Measurements from ENCODE around the gene LCOR. TPM values are rescaled to one million over a fixed set of nuclear protein-coding genes. Genes with fewer than 3 reads are reported as not detected.

LCOR gene
- total RNA-seq, 1 donor from 2014 or later = 35.3 TPM

GRCh38 chr10:96917628-96918027 lies 85.5 kb downstream of the LCOR start:
- H3K4me3 ChIP-seq = no peak overlapping the region
- no peaks in the 10 kb centered on the region for H3K36me3 ChIP-seq
- no peaks in the 10 kb centered on the region for H3K27me3 ChIP-seq
- H4K20me1 ChIP-seq (ENCODE audit: low read depth) = peaks cover 9% of the 10 kb centered on the region
- no peak overlapping the region for H3K4me2 ChIP-seq
- H3K4me1 ChIP-seq = no peaks in the 10 kb centered on the region
- Mint-ChIP-seq H3K36me3 (peaks cover 39% of the 10 kb centered on the region), H3K4me1 (no peaks in the 10 kb centered on the region), H3K27me3 (ENCODE audit: insufficient read depth, low read depth) (no peaks in the 10 kb centered on the region), H3K9me3 (no peaks in the 10 kb centered on the region), H3K27ac (no peak overlapping the region), H3K4me3 (no peak overlapping the region)
- no peaks in the 10 kb centered on the region for H3K9me3 ChIP-seq (ENCODE audit: low read depth)
- peaks cover 14% of the 10 kb centered on the region for H3F3A ChIP-seq (ENCODE audit: low read depth)
- no peak overlapping the region for H2AFZ ChIP-seq (replicated peaks)
- no peak overlapping the region for H3K27ac ChIP-seq
- TF ChIP-seq EZH2phosphoT487 (IDR thresholded peaks at IDR 0.05) = no peak
- TF ChIP-seq, protein P1, sequence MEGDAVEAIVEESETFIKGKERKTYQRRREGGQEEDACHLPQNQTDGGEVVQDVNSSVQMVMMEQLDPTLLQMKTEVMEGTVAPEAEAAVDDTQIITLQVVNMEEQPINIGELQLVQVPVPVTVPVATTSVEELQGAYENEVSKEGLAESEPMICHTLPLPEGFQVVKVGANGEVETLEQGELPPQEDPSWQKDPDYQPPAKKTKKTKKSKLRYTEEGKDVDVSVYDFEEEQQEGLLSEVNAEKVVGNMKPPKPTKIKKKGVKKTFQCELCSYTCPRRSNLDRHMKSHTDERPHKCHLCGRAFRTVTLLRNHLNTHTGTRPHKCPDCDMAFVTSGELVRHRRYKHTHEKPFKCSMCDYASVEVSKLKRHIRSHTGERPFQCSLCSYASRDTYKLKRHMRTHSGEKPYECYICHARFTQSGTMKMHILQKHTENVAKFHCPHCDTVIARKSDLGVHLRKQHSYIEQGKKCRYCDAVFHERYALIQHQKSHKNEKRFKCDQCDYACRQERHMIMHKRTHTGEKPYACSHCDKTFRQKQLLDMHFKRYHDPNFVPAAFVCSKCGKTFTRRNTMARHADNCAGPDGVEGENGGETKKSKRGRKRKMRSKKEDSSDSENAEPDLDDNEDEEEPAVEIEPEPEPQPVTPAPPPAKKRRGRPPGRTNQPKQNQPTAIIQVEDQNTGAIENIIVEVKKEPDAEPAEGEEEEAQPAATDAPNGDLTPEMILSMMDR (IDR thresholded peaks at IDR 0.05) = no peak
- TF ChIP-seq EZH2 (IDR thresholded peaks at IDR 0.05) = no peak
- peaks cover 79% of the 10 kb centered on the region for H3K79me2 ChIP-seq (ENCODE audit: low read depth)
- DNase-seq (ENCODE audit: low spot score) = no peak
- H3K9ac ChIP-seq = no peak overlapping the region

DNA sequence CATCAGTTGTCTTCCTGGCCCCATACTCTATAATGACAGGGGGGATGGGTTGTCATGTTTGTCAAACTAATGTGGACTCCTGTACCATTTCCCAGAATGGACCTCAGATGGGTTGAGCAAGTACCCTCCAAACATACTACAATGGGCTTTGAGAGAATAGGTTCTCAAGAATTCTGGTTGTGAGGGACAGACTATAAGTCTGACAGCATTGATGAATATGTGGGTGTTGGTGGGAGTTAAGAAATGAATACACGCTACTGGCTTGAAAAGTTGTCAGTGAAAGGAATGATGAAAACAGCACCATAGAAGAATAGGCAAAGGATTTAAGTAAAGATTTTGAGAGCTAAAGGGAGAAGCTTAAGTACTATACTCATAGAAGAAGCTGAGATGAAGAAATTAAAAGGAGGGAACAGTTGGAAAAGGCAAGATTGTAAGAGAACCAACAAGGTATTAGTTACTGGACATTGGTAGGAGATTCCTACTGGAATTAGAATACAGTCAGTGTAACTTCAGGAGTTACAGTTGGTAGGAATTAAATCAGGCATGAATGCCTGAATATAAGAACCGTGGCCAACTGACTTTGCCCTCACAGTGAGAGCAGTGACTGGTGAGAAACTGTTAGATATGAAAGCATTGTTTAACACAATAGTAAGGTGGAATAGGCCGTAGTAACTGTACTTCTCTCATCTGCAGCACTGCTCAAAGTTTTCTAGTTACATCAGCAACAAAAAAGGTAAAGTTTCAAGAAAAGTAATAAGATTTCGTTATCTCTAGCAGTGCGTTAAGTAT lies 86.3 kb downstream of the LCOR start:
- peaks cover 16% of the 10 kb centered on the region for H3F3A ChIP-seq (ENCODE audit: low read depth)
- no peaks in the 10 kb centered on the region for H3K36me3 ChIP-seq
- Mint-ChIP-seq H3K4me1 (no peaks in the 10 kb centered on the region), H3K27me3 (ENCODE audit: insufficient read depth, low read depth) (no peaks in the 10 kb centered on the region), H3K36me3 (peaks cover 36% of the 10 kb centered on the region), H3K9me3 (no peaks in the 10 kb centered on the region), H3K27ac (no peak overlapping the region), H3K4me3 (no peak overlapping the region)
- H3K79me2 ChIP-seq (ENCODE audit: low read depth) = peaks cover 79% of the 10 kb centered on the region
- TF ChIP-seq EZH2phosphoT487 (IDR thresholded peaks at IDR 0.05) (no peak), EZH2 (IDR thresholded peaks at IDR 0.05) (no peak)
- TF ChIP-seq, protein P1 (IDR thresholded peaks at IDR 0.05) = no peak
- peaks cover 9% of the 10 kb centered on the region for H4K20me1 ChIP-seq (ENCODE audit: low read depth)
- no peaks in the 10 kb centered on the region for H3K27me3 ChIP-seq
- H3K4me1 ChIP-seq = no peaks in the 10 kb centered on the region
- no peak overlapping the region for H3K4me3 ChIP-seq
- no peak overlapping the region for H3K9ac ChIP-seq
- no peak for DNase-seq (ENCODE audit: low spot score)
- no peak overlapping the region for H2AFZ ChIP-seq (replicated peaks)
- no peak overlapping the region for H3K4me2 ChIP-seq
- H3K9me3 ChIP-seq (ENCODE audit: low read depth) = no peaks in the 10 kb centered on the region
- no peak overlapping the region for H3K27ac ChIP-seq

- H4K20me1 ChIP-seq (ENCODE audit: low read depth) = peaks cover 9% of the 10 kb centered on the region
- Mint-ChIP-seq H3K9me3 (no peaks in the 10 kb centered on the region), H3K27me3 (ENCODE audit: insufficient read depth, low read depth) (no peaks in the 10 kb centered on the region), H3K27ac (no peak overlapping the region), H3K4me1 (no peaks in the 10 kb centered on the region), H3K36me3 (peaks cover 33% of the 10 kb centered on the region), H3K4me3 (no peak overlapping the region)
- no peaks in the 10 kb centered on the region for H3K27me3 ChIP-seq
- peaks cover 77% of the 10 kb centered on the region for H3K79me2 ChIP-seq (ENCODE audit: low read depth)
- H3K27ac ChIP-seq = no peak overlapping the region
- H3K9ac ChIP-seq = no peak overlapping the region
- DNase-seq (ENCODE audit: low spot score) = no peak
- no peak overlapping the region for H2AFZ ChIP-seq (replicated peaks)
- H3K9me3 ChIP-seq (ENCODE audit: low read depth) = no peaks in the 10 kb centered on the region
- H3K4me3 ChIP-seq = no peak overlapping the region
- H3K36me3 ChIP-seq = no peaks in the 10 kb centered on the region
- peaks cover 17% of the 10 kb centered on the region for H3F3A ChIP-seq (ENCODE audit: low read depth)
- no peak overlapping the region for H3K4me2 ChIP-seq
- TF ChIP-seq, protein P1 (IDR thresholded peaks at IDR 0.05) = no peak
- TF ChIP-seq EZH2phosphoT487 (IDR thresholded peaks at IDR 0.05) = no peak
- no peak for TF ChIP-seq EZH2 (IDR thresholded peaks at IDR 0.05)
- no peaks in the 10 kb centered on the region for H3K4me1 ChIP-seq
Observed at GRCh38 chr10:96919785-96920430, 87.8 kb downstream of the LCOR start.

Measured in neural progenitor cell (in vitro differentiated cells).